Measurements from ENCODE around the gene SEC24A.

The SEC24A gene

DNA sequence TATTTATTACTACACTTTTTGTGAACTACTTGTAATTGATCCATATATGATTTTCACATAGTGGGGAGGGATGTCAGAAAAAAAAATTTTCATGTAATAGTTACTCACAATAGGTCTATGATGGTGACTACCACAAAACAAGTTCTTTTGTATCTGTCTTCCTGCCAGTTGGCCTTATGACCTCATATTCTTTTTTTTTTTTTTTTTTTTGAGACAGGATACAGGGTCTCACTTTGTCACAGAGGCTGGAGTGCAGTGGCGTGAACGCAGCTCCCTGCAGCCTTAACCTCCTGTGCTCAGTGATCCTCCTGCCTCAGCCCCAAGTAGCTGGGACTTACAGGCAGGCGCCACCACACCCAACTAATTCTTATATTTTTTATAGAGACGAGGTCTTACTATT lies 10.9 kb downstream of the SEC24A start:
- H3K9ac ChIP-seq (ENCODE audit: low read length), result no peak overlapping the region
- peaks cover 80% of the 10 kb centered on the region for H3K79me2 ChIP-seq (ENCODE audit: insufficient read depth, low read length)

DNA sequence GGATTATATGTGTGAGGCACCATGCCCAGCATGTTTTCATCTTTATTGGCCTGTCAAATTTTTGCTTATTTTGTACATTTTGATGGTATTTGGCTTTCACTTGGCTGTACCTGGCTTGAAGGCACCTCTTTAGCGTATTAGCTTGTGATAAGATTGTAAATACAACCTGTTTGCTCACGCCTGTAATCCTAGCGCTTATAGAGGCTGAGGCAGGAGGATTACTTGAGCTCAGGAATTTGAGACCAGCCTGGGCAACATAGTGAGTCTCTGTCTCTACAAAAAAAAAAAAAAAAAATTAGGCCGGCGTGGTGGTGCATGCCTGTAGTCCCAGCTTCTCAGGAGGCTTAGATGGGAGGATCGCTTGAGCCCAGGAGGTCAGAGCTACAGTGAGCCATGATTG lies 11.3 kb downstream of the SEC24A start:
- no peak overlapping the region for H3K4me3 ChIP-seq (ENCODE audit: insufficient read depth, low read length, poor library complexity, severe bottlenecking)
- H3K36me3 ChIP-seq (ENCODE audit: low read length), result peaks cover 12% of the 10 kb centered on the region; the same call in 1 of the 2 replicates
- H3K9ac ChIP-seq (ENCODE audit: low read length), result no peak overlapping the region
- no peaks in the 10 kb centered on the region for H3K27me3 ChIP-seq (ENCODE audit: low read length)
- H4K20me1 ChIP-seq (ENCODE audit: low read depth, low read length), result no peaks in the 10 kb centered on the region; the same call in 1 of the 2 replicates
- H3F3A ChIP-seq (ENCODE audit: insufficient read depth), result no peaks in the 10 kb centered on the region
- H3K9me3 ChIP-seq (ENCODE audit: insufficient read depth, low read length), result no peaks in the 10 kb centered on the region
- peaks cover 80% of the 10 kb centered on the region for H3K79me2 ChIP-seq (ENCODE audit: insufficient read depth, low read length)
- no peak overlapping the region for H2AFZ ChIP-seq (ENCODE audit: low read depth, low read length, severe bottlenecking)
- TF ChIP-seq, protein P1, sequence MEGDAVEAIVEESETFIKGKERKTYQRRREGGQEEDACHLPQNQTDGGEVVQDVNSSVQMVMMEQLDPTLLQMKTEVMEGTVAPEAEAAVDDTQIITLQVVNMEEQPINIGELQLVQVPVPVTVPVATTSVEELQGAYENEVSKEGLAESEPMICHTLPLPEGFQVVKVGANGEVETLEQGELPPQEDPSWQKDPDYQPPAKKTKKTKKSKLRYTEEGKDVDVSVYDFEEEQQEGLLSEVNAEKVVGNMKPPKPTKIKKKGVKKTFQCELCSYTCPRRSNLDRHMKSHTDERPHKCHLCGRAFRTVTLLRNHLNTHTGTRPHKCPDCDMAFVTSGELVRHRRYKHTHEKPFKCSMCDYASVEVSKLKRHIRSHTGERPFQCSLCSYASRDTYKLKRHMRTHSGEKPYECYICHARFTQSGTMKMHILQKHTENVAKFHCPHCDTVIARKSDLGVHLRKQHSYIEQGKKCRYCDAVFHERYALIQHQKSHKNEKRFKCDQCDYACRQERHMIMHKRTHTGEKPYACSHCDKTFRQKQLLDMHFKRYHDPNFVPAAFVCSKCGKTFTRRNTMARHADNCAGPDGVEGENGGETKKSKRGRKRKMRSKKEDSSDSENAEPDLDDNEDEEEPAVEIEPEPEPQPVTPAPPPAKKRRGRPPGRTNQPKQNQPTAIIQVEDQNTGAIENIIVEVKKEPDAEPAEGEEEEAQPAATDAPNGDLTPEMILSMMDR (IDR thresholded peaks at IDR 0.05; ENCODE audit: insufficient read depth, low read length, poor library complexity, severe bottlenecking), result no peak
- TF ChIP-seq EZH2phosphoT487 (conservative IDR thresholded peaks at IDR 0.05; ENCODE audit: low read length), result no peak
- no peak overlapping the region for H3K27ac ChIP-seq (ENCODE audit: low read depth, low read length)
- H3K4me2 ChIP-seq (ENCODE audit: low read depth, low read length, poor library complexity, severe bottlenecking), result no peak overlapping the region
- H3K9me2 ChIP-seq (replicated peaks; ENCODE audit: insufficient read depth, low read length), result no peaks in the 10 kb centered on the region

More for the DNA sequence above, 10.9 kb downstream of the SEC24A start:
- H3K9me2 ChIP-seq (replicated peaks; ENCODE audit: insufficient read depth, low read length), result no peaks in the 10 kb centered on the region
- no peak overlapping the region for H3K27ac ChIP-seq (ENCODE audit: low read depth, low read length)
- H3F3A ChIP-seq (ENCODE audit: insufficient read depth), result no peaks in the 10 kb centered on the region
- no peaks in the 10 kb centered on the region for H3K27me3 ChIP-seq (ENCODE audit: low read length)
- H4K20me1 ChIP-seq (ENCODE audit: low read depth, low read length), result no peaks in the 10 kb centered on the region; the same call in 1 of the 2 replicates
- peaks cover 12% of the 10 kb centered on the region; the same call in 1 of the 2 replicates for H3K36me3 ChIP-seq (ENCODE audit: low read length)
- TF ChIP-seq, protein P1 (IDR thresholded peaks at IDR 0.05; ENCODE audit: insufficient read depth, low read length, poor library complexity, severe bottlenecking), result no peak
- TF ChIP-seq EZH2phosphoT487 (conservative IDR thresholded peaks at IDR 0.05; ENCODE audit: low read length), result no peak
- no peak overlapping the region for H3K4me3 ChIP-seq (ENCODE audit: insufficient read depth, low read length, poor library complexity, severe bottlenecking)
- no peak overlapping the region for H2AFZ ChIP-seq (ENCODE audit: low read depth, low read length, severe bottlenecking)
- no peaks in the 10 kb centered on the region for H3K9me3 ChIP-seq (ENCODE audit: insufficient read depth, low read length)
- no peak overlapping the region for H3K4me2 ChIP-seq (ENCODE audit: low read depth, low read length, poor library complexity, severe bottlenecking)

DNA sequence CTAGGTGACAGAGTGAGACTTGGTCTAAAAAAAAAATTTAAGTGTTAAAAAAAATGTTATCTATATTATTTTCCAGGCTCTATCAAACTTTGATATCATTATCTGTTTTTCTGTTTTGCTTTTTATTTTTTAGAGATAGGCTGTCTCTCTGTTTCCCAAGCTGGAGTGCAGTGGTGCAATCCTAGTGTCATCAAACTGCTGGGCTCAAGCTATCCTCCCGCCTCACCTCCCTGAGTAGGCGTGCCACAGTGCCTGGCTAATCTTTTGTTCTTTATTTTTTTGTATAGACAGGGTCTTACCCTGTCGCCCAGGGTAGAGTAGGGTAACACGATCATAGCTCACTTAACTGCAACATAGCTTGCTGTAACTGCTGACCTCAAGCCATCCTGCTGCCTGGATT lies 14.4 kb downstream of the SEC24A start:
- H4K20me1 ChIP-seq (ENCODE audit: low read depth, low read length), result no peaks in the 10 kb centered on the region; the same call in 1 of the 2 replicates
- H3K36me3 ChIP-seq (ENCODE audit: low read length), result peaks cover 16% of the 10 kb centered on the region; the same call in 1 of the 2 replicates
- TF ChIP-seq EZH2phosphoT487 (conservative IDR thresholded peaks at IDR 0.05; ENCODE audit: low read length), result no peak
- TF ChIP-seq, protein P1 (IDR thresholded peaks at IDR 0.05; ENCODE audit: insufficient read depth, low read length, poor library complexity, severe bottlenecking), result no peak

More for the DNA sequence above, 14.4 kb downstream of the SEC24A start:
- Histone ChIP-seq H3K9me2 (replicated peaks; ENCODE audit: insufficient read depth, low read length) (no peaks in the 10 kb centered on the region), H3F3A (ENCODE audit: insufficient read depth) (no peaks in the 10 kb centered on the region), H3K27me3 (ENCODE audit: low read length) (no peaks in the 10 kb centered on the region), H3K9me3 (ENCODE audit: insufficient read depth, low read length) (no peaks in the 10 kb centered on the region), H3K27ac (ENCODE audit: low read depth, low read length) (no peak overlapping the region), H3K9ac (ENCODE audit: low read length) (no peak overlapping the region), H3K4me2 (ENCODE audit: low read depth, low read length, poor library complexity, severe bottlenecking) (no peak overlapping the region), H2AFZ (ENCODE audit: low read depth, low read length, severe bottlenecking) (no peak overlapping the region), H3K4me3 (ENCODE audit: insufficient read depth, low read length, poor library complexity, severe bottlenecking) (no peak overlapping the region), H3K79me2 (ENCODE audit: insufficient read depth, low read length) (peaks cover 67% of the 10 kb centered on the region)

Measured in SU-DHL-6 (cell line).